Muscle of back (tissue), 11 donors: ENCODE results near the gene ITLN2. TPM values are rescaled to one million over a fixed set of nuclear protein-coding genes. Genes with fewer than 3 reads are reported as not detected.
"Not testable (repeated sequence)": the region's sequence is repeated elsewhere in the genome, so short reads cannot be mapped to it uniquely, and the experiment has no call there.

Source experiments
- DNase-seq, 3 donors: peaks; one replicate each; pipeline versions ENCODE4 v3.0.0 to v3.0.0-alpha.2; 2013
- polyA plus RNA-seq, 10 donors: library from polyadenylated mRNA; unstranded; fragments of 120-200 nt; gene quantifications; one replicate each; pipeline ENCODE4 v1.2.1, GENCODE V29; 2013; ENCODE audit not compliant: insufficient read length in 10 of 10

ITLN2 gene
- polyA plus RNA-seq, 10 donors: 0.24 TPM; not detected in 8

- peak in 1 of 3 donors; percentile 11 for DNase-seq
Measured at GRCh38 chr1:160953030-160953429, 1.6 kb downstream of the ITLN2 start.

DNA sequence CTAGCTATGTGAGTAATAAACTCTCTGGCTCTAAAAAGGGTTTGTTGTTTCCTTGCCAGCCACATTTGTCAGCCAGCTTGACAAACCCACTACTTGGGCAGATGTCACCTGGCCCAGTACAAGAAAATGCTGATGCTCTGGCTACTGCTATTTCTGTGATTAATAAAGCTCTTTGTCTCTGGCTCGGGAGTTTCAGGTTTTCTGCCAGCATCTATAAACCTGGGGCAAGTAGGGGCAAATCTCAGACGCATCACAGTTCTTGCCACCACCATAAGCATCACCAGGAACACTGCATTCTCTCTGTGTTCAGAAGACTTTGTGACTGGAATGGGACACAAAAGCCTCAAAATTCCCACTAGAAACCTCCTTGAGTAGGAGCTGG lies 2.5 kb downstream of the ITLN2 start:
- no peak for DNase-seq

DNA sequence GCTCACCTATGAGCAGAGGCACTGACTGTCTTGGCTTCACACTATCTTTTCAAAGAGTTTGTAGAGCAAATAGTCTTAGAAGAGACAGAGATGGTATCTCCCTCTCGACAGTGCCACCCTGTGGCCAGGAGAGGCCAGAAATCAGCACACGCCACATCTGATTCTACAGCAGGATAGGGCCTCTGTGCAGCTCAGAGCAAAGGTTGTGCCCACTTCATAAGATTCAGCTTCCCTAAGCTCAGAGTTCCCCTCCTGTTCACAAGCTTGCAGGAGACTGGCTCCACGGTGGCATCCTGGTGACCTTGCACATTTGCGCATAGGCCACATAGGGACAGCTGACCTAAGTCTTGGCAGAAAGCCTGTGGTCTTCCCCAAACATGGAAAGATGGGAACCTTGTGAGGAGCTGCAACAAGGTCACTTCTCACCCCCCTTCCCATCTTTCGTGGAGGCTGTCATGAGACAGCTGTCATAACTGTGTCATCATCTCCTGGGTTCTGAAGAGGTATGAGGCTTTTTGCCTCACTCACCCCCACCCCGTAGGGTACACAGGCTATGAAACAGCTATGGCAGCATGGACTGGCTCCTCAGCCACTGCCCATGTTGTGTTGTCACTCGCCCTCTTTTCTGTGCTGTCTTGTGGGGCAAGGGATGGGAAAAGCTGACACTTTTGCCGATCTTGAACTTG lies 3.0 kb downstream of the ITLN2 start:
- DNase-seq: peak; percentile 23 to 53 (median 43)

- DNase-seq: no peak
Measured at GRCh38 chr1:160950657-160951056, 4.0 kb downstream of the ITLN2 start.

GRCh38 chr1:160949881-160950280 lies 4.7 kb downstream of the ITLN2 start:
- no peak for DNase-seq

DNA sequence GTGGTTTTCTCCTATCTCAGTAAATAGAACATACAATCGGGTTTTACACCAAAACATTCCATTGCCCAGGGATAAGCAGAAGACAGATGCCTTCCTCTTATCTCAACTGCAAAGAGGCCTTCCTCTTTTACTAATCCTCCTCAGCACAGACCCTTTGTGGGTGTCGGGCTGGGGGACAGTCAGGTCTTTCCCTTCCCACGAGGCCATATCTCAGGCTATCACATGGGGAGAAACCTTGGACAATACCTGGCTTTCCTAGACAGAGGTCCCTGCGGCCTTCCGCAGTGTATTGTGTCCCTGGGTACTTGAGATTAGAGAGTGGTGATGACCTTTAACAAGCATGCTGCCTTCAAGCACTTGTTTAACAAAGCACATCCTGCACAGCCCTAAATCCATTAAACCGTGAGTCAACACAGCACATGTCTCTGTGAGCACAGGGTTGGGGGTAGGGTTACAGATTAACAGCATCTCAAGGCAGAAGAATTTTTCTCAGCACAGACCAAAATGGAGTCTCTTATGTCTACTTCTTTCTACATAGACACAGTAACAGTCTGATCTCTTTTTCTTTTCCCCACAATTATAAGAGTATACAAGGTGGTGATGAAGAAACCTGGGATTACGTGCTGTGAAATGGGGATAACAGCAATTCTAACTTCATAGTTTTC lies 5.3 kb downstream of the ITLN2 start:
- DNase-seq: not testable (repeated sequence)

GRCh38 chr1:160947174-160947759 lies 7.3 kb downstream of the ITLN2 start:
- not testable (repeated sequence) for DNase-seq

GRCh38 chr1:160945881-160946280 lies 8.7 kb downstream of the ITLN2 start:
- not testable (repeated sequence) for DNase-seq

GRCh38 chr1:160945079-160945478 lies 9.5 kb downstream of the ITLN2 start:
- DNase-seq: no peak

GRCh38 chr1:160942926-160943325 lies 11.7 kb downstream of the ITLN2 start:
- no peak for DNase-seq

DNA sequence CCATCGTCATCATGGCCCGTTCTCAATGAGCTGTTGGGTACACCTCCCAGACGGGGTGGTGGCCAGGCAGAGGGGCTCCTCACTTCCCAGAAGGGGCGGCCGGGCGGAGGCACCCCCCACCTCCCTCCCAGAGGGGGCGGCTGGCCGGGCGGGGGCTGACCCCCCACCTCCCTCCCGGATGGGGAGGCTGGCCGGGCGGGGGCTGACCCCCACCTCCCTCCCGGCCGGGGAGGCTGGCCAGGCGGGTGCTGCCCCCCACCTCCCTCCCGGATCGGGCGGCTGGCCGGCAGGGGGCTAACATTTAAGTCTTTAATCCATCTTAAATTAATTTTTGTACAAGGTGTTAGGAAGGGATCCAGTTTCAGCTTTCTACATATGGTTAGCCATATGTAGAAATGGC lies 17.9 kb downstream of the ITLN2 start:
- DNase-seq: not testable (repeated sequence)

- peak; percentile 27 to 49 (median 39) for DNase-seq
Measured at GRCh38 chr1:160935527-160936258, 18.9 kb downstream of the ITLN2 start.

- not testable (repeated sequence) for DNase-seq
Measured at GRCh38 chr1:160933305-160933704, 21.3 kb downstream of the ITLN2 start.

DNA sequence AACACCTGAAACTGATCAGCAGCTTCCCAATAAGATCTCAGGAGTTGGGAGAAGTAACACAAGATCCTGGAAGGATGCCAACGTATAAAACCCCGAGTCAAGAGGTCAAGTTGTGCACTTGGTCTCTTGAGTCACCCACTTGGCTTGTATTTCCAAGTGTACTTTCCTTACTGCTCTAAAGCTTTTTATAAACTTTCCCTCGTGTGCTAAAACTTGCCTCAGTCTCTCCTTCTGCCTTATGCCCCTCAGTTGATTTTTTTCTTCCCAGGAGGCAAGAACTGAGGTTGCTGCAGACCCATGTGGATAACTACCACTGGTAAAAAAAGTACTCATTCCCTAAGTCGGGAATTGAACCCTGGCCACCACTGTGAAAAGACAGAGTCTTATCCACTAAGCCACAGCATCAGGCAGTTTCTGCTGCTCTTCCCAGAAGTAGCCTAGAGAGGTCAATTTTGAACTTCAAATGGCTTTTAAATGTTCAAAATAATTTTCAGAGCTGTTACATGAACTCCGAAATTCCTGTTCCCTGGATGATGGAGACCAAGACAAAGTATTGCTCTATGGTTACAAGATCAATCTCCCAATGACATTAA lies 28.9 kb downstream of the ITLN2 start:
- no peak for DNase-seq

DNA sequence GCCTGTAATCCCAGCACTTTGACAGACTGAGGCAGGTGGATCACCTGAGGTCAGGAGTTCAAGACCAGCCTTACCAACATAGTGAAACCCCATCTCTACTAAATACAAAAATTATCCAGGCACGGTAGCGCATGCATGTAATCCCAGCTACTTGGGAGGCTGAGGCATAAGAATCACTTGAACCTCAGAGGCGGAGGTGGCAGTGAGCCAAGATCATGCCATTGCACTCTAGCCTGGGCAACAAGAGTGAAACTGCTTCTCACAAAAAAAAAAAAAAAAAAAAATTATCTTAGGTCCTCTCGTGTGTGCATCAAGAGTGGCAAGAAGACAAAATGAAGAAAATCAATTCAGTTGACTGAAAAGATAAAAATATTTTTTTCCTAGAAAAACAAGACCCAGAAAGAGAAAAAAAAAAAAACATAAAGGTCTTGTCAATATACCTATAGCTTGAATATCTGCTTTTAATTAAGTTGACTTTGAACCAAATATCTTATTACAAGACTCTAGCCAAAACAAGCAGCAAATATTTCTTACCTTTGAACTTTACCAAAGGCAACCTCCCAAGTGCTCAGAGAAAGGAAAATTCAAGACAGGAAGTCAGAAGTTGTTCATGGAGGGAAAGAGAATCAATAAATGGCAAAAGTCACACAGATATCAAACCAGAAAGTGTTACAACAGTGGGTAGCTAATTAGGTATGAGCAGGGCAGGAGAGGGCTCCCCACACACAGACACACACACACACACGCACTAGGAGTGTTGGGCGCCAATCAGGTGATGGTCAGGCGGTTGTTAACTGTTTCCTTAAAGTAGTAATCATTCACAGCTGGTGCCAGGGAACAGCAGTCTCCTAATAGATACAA lies 29.6 kb downstream of the ITLN2 start:
- DNase-seq: no peak

DNA sequence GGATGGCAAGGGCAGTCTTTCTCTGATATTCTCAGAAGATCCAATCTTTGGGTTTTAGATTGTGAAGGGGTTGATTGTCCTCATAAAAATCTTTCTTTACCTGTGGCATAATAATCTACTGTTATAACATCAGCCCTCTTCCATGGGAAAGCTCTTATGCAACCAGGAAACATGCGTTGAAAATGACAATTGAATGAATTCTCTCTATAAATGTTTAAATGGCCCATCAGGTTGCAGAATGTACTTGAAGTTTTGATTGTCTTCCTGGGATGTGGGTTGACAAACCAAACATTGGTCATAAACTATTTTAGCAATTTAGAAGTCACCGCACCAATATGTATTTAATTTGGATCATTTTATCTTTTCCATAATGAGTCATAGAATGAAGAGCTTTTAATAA lies 37.9 kb downstream of the ITLN2 start:
- DNase-seq: no peak

GRCh38 chr1:160913229-160913628 lies 41.4 kb downstream of the ITLN2 start:
- not testable (repeated sequence) for DNase-seq

DNA sequence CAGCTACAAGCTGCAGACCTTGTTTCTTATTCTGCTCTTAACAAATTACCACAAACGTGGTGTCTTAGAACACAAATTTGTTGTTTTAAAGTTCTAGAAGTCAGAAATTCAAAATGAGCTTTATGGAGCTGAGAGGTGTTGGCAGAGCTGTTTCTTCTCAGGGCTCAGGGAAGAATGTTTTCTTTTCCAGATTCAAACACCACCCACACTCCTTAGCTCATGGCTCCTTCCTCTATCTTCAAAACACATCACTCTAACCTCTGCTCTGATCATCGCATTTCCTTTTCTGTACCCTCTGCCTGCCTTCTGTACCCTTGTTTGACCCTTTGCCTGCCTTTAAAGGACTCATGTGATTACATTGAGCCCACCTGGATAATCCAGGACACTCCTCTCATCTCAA lies 42.7 kb downstream of the ITLN2 start:
- no peak for DNase-seq

- DNase-seq: no peak
Measured at GRCh38 chr1:160911441-160911840, 43.2 kb downstream of the ITLN2 start.

GRCh38 chr1:160910170-160910750 lies 44.3 kb downstream of the ITLN2 start:
- DNase-seq: no peak

DNA sequence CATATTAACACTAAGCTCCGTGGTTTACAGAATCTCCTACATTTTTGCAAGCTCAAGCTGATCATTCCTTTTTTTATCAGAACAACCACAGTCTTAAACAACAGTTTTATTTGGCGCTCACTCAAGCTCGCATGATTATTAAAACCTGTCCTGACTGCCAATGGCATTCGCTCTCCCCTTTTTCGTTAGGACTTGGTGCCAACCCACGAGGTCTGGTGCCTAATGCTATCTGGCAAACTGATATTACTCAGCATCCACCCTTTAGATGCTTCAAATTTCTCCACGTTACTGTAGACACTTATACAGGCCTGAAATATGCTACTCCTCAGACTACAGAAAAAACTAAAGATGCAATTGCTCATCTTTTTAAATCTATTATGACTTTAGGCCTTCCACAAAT lies 46.6 kb downstream of the ITLN2 start:
- no peak for DNase-seq
